ENCODE data around the gene DLK2. TPM values are rescaled to one million over a fixed set of nuclear protein-coding genes. Genes with fewer than 3 reads are reported as not detected.

Gene DLK2
- total and polyA plus RNA-seq, 2 of the 13 experiments (the other 11 are each of a cell fraction or from before 2014, with no cell fraction given): 1.2 to 3.8 TPM

DNA sequence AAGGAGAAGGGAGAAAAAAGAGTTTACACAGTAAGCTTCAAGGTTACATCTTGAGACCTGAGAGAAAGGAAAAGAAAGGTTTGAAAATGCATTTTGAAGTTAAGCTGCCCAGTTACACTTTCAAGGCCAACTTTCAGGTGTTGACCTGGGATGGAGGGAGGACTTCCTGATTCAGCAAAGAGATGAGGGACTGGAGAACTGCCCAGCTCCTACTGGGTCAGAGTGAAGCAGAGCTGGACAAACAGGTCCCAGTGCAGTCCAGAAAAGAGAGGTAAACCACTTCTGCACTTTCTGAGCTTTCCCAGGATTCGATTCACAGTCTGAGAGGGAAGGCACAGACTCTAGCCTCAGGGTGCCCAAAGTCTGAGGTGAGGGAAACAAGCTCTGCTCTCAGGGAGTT lies 16.1 kb upstream of the DLK2 start:
- TF ChIP-seq ZNF263 (CRISPR knock-in tag; IDR thresholded peaks at IDR 0.05) (peak; percentile 87), POLR2AphosphoS5 (IDR thresholded peaks at IDR 0.05; ENCODE audit: low read depth, low read length) (no peak)
- Histone ChIP-seq H3K27ac (ENCODE audit: extremely low read length, insufficient read depth, low read length) (no peak overlapping the region), H3K79me2 (ENCODE audit: insufficient read depth, low read length) (no peaks in the 10 kb centered on the region), H3K4me2 (ENCODE audit: low read depth, low read length) (no peak overlapping the region), H3K27me3 (ENCODE audit: control insufficient read depth in 1 of 2, insufficient read depth in 2 of 2, low read length in 2 of 2) (peaks cover 0 to 17% of the 10 kb centered on the region in 2 experiments; a peak in 2 of 5 replicates), H3K36me3 (replicated peaks in 1 of 2; ENCODE audit: control insufficient read depth in 1 of 2, insufficient read depth in 2 of 2, low read length in 2 of 2) (no peaks in the 10 kb centered on the region), H3K9ac (ENCODE audit: insufficient read depth, low read depth, low read length) (no peak overlapping the region), H3K4me3 (replicated peaks in 1 of 3; ENCODE audit: insufficient read depth in 1 of 3, low read depth in 2 of 3, low read length in 3 of 3) (no peak overlapping the region), H3K9me3 (ENCODE audit: low read length) (no peaks in the 10 kb centered on the region), H4K20me1 (ENCODE audit: insufficient read depth, low read length) (no peaks in the 10 kb centered on the region), H2AFZ (ENCODE audit: low read length) (no peak overlapping the region), H3K4me1 (ENCODE audit: insufficient read depth, low read length) (no peaks in the 10 kb centered on the region; the same call in 1 of the 2 replicates)
- ChIA-PET POLR2A (interaction anchor here (1.3 kb wide), 1 partner anchor 34 kb away, joined by 4 read pairs; no protein-coding TSS in a partner anchor), CTCF (ENCODE audit: low intra/inter-chr PET ratio, low total read pairs) (no interaction called here)
- BruUV-seq (replicated peaks): no TSS peak
- 0% methylated on average over 1 of the region's 1 CpG for WGBS (ENCODE audit: low lambda C conversion rate)
- DNase-seq (ENCODE audit: low spot score) (no peak), FAIRE-seq (no peak), ATAC-seq (0 out of 3 replicates have a peak, but pooled peaks have one; percentile 16)
- in situ Hi-C loops (cut with HindIII; ENCODE audit: extremely low pct_ligation_motif_present, low pct_unique_long_range_greater_than_20kb) (no loop called here), intact Hi-C loops (cut with micrococcal nuclease; ENCODE audit: unreplicated experiment) (no loop called here)

DNA sequence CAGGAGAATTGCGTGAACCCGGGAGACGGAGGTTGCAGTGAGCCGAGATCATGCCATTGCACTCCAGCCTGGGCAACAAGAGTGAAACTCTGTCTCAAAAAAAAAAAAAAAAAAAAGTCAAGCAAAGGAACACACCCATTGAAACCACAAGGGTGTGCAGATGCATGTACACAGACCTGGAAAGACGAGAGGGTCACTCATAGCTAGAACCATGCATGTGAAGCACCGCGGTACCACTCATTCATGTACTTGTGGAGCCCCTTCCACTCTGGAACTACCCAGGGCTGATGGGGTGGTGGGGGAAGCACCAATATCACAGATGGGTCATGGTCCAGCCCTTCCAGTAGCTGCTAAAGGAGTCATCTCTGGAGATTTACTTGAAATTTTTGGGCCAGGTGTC lies 14.6 kb upstream of the DLK2 start:
- TF ChIP-seq, protein P1, sequence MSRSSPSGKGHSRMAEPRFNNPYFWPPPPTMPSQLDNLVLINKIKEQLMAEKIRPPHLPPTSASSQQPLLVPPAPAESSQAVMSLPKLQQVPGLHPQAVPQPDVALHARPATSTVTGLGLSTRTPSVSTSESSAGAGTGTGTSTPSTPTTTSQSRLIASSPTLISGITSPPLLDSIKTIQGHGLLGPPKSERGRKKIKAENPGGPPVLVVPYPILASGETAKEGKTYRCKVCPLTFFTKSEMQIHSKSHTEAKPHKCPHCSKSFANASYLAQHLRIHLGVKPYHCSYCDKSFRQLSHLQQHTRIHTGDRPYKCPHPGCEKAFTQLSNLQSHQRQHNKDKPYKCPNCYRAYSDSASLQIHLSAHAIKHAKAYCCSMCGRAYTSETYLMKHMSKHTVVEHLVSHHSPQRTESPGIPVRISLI (CRISPR knock-in tag; IDR thresholded peaks at IDR 0.05; ENCODE audit: borderline replicate concordance): peak; percentile 36; the same call in 1 of the 2 replicates
- no peak for TF ChIP-seq ZNF792 (CRISPR knock-in tag; IDR thresholded peaks at IDR 0.05)
- BruUV-seq (replicated peaks): no TSS peak
- no peaks in the 10 kb centered on the region for H3K36me3 ChIP-seq (replicated peaks in 1 of 2; ENCODE audit: control insufficient read depth in 1 of 2, insufficient read depth in 2 of 2, low read length in 2 of 2)
- no peak overlapping the region for H2AFZ ChIP-seq (ENCODE audit: low read length)
- 41% methylated on average over 7 of the region's 7 CpGs for WGBS (ENCODE audit: low lambda C conversion rate)
- in situ Hi-C loops (cut with HindIII; ENCODE audit: extremely low pct_ligation_motif_present, low pct_unique_long_range_greater_than_20kb): no loop called here
- no peak overlapping the region for H3K4me2 ChIP-seq (ENCODE audit: low read depth, low read length)
- ATAC-seq (peak; percentile 26; the same call in 1 of the 3 replicates), FAIRE-seq (no peak), DNase-seq (ENCODE audit: low spot score) (no peak)
- ChIA-PET POLR2A (no interaction called here), CTCF (ENCODE audit: low intra/inter-chr PET ratio, low total read pairs) (interaction anchor here (1.1 kb wide), 1 partner anchor 26 kb away, joined by 3 read pairs; no protein-coding TSS in a partner anchor)
- H3K27me3 ChIP-seq (ENCODE audit: control insufficient read depth in 1 of 2, insufficient read depth in 2 of 2, low read length in 2 of 2): peaks cover 0 to 17% of the 10 kb centered on the region in 2 experiments; a peak in 2 of 5 replicates
- H3K9ac ChIP-seq (ENCODE audit: insufficient read depth, low read depth, low read length): no peak overlapping the region
- no peak overlapping the region for H3K27ac ChIP-seq (ENCODE audit: extremely low read length, insufficient read depth, low read length)
- H3K4me1 ChIP-seq (ENCODE audit: insufficient read depth, low read length): no peaks in the 10 kb centered on the region; the same call in 1 of the 2 replicates
- no peaks in the 10 kb centered on the region for H3K9me3 ChIP-seq (ENCODE audit: low read length)
- intact Hi-C loops (cut with micrococcal nuclease; ENCODE audit: unreplicated experiment): no loop called here
- H4K20me1 ChIP-seq (ENCODE audit: insufficient read depth, low read length): no peaks in the 10 kb centered on the region
- no peaks in the 10 kb centered on the region for H3K79me2 ChIP-seq (ENCODE audit: insufficient read depth, low read length)
- H3K4me3 ChIP-seq (replicated peaks in 1 of 3; ENCODE audit: insufficient read depth in 1 of 3, low read depth in 2 of 3, low read length in 3 of 3): no peak overlapping the region
